Loucy (cell line): Measurements from ENCODE around the gene PRAC1.

ENCODE experiments used
- H2AFZ ChIP-seq: fragments of 200-600 bp; sonication (generic); 2 replicates; pipeline ENCODE4 v1.6.0; 2016; ENCODE audit warnings: antibody characterized with exemption, mild to moderate bottlenecking, low read length, moderate library complexity
- H3F3A ChIP-seq: fragments of 200-600 bp; 2 replicates; pipeline ENCODE4 v1.6.0; 2016; ENCODE audit warnings: antibody characterized with exemption, low read depth, mild to moderate bottlenecking
- H3K27me3 ChIP-seq: fragments of 200-600 bp; sonication (generic); 2 replicates; pipeline ENCODE4 v1.6.1; 2014; ENCODE audit warnings: low read length, mild to moderate bottlenecking; ENCODE audit not compliant: insufficient read depth, poor library complexity, severe bottlenecking
- H3K36me3 ChIP-seq: fragments of 200-600 bp; sonication (generic); 2 replicates; pipeline ENCODE4 v1.6.1; 2016; ENCODE audit warnings: low read length; ENCODE audit not compliant: insufficient read depth
- H3K4me1 ChIP-seq: fragments of 200-600 bp; sonication (generic); 2 replicates; pipeline ENCODE4 v1.5.1; 2014; ENCODE audit warnings: low read length, mild to moderate bottlenecking; ENCODE audit not compliant: insufficient read depth, poor library complexity, severe bottlenecking
- H3K4me2 ChIP-seq: fragments of 200-600 bp; sonication (generic); 2 replicates; pipeline ENCODE4 v1.6.0; 2014; ENCODE audit warnings: antibody characterized with exemption, low read length, low read depth, mild to moderate bottlenecking; ENCODE audit not compliant: poor library complexity, severe bottlenecking
- H3K4me3 ChIP-seq: fragments of 200-600 bp; sonication (generic); 2 replicates; pipeline ENCODE4 v1.5.1; 2014; ENCODE audit warnings: low read length, mild to moderate bottlenecking, mixed read lengths; ENCODE audit not compliant: poor library complexity, severe bottlenecking
- H3K79me2 ChIP-seq: fragments of 200-600 bp; sonication (generic); 2 replicates; pipeline ENCODE4 v1.6.1; 2014; ENCODE audit warnings: low read length; ENCODE audit not compliant: insufficient read depth
- H3K9ac ChIP-seq: fragments of 200-600 bp; sonication (generic); 2 replicates; pipeline ENCODE4 v1.6.0; 2014; ENCODE audit warnings: mild to moderate bottlenecking, low read depth, low read length, moderate library complexity; ENCODE audit not compliant: poor library complexity, severe bottlenecking
- H3K9me2 ChIP-seq: fragments of 200-600 bp; sonication (generic); replicated peaks from 2 replicates; pipeline ENCODE4 v1.6.1; 2016; ENCODE audit warnings: low read depth, low read length, mixed read lengths
- H3K9me3 ChIP-seq: fragments of 200-600 bp; sonication (generic); 2 replicates; pipeline ENCODE4 v1.6.1; 2014; ENCODE audit warnings: mild to moderate bottlenecking, antibody characterized with exemption, low read length, low read depth; ENCODE audit not compliant: insufficient read depth
- H4K20me1 ChIP-seq: fragments of 200-600 bp; sonication (generic); 2 replicates; pipeline ENCODE4 v1.6.0; 2014; ENCODE audit warnings: antibody characterized with exemption, low read length, mild to moderate bottlenecking; ENCODE audit not compliant: insufficient read depth, poor library complexity, severe bottlenecking
- CTCF ChIP-seq: fragments of 200-600 bp; sonication (generic); conservative IDR thresholded peaks from 2 replicates; pipeline ENCODE4 v1.5.1; 2014; ENCODE audit warnings: mild to moderate bottlenecking, antibody characterized with exemption, low read length
- EZH2phosphoT487 ChIP-seq: fragments of 200-600 bp; IDR thresholded peaks from 2 replicates; pipeline ENCODE4 v1.6.1; 2018; ENCODE audit warnings: antibody characterized with exemption, mild to moderate bottlenecking, moderate library complexity, borderline replicate concordance

Gene PRAC1

DNA sequence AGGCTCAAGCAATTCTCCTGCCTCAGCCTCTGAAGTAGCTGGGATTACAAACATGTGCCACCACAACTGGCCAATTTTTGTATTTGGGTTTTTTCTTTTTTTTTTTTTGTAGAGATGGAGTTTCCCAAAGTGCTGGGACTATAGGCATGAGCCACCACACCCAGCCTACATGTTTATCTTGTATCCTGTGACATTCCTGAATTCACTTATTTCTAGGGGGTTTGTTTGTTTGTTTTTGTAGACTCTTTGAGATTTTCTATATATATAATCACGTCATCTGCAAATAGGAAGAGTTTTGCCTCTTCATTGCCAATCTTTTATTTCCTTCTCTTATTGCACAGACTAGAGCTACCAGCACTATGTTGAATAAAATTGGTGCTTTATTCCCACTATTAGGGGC lies 29.1 kb downstream of the PRAC1 start:
- Histone ChIP-seq H3F3A (no peaks in the 10 kb centered on the region), H3K4me3 (no peak overlapping the region), H4K20me1 (no peaks in the 10 kb centered on the region), H3K9me3 (no peaks in the 10 kb centered on the region), H3K4me1 (no peaks in the 10 kb centered on the region), H2AFZ (no peak overlapping the region), H3K79me2 (no peaks in the 10 kb centered on the region), H3K4me2 (no peak overlapping the region), H3K36me3 (peaks cover 11% of the 10 kb centered on the region; the same call in 1 of the 2 replicates), H3K27me3 (no peaks in the 10 kb centered on the region), H3K9ac (no peak overlapping the region), H3K9me2 (no peaks in the 10 kb centered on the region)
- TF ChIP-seq CTCF (no peak), EZH2phosphoT487 (no peak)

DNA sequence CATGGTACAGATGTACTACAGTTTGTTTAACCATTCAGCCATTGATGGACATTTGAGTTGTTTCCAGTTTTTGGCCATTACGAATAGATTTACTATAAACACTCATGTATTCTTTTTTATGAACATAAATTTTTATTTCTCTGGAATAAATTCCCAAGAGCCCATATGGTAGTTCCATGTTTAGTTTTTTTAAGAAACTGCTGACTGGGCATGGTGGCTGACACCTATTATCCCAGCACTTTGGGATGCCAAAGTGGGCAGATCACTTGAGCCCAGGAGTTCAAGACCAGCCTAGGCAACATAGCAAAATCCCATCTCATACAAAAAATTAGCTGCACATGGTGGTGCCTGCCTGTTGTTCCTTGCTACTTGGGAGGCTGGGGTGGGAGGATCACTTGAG lies 30.3 kb downstream of the PRAC1 start:
- Histone ChIP-seq H2AFZ (no peak overlapping the region), H3K9ac (no peak overlapping the region), H3K9me3 (no peaks in the 10 kb centered on the region), H3K9me2 (no peaks in the 10 kb centered on the region), H4K20me1 (no peaks in the 10 kb centered on the region), H3K36me3 (peaks cover 21% of the 10 kb centered on the region; the same call in 1 of the 2 replicates), H3K4me1 (no peaks in the 10 kb centered on the region), H3K4me2 (no peak overlapping the region), H3K27me3 (no peaks in the 10 kb centered on the region), H3K4me3 (no peak overlapping the region), H3K79me2 (no peaks in the 10 kb centered on the region), H3F3A (no peaks in the 10 kb centered on the region)
- no peak for TF ChIP-seq CTCF
- TF ChIP-seq EZH2phosphoT487: no peak

DNA sequence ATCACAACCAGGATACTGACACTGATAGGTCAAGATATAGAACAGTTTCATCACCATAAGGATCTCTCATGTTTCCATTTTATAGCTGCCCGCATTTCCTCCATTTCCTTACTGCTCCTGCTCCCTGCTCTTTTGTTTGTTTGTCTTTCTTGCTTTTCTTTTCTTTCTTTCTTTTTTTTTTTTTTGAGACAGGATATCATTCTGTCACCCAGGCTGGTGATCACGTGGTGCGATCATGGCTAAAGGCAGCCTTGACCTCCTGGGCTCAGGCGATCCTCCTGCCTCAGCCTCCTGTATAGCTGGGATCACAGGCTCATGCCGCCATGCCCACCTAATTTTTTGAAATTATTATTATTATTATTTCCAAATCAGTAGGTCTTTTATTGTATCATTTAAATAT lies 31.7 kb downstream of the PRAC1 start:
- Histone ChIP-seq H3K9me3 (no peaks in the 10 kb centered on the region), H3K9me2 (no peaks in the 10 kb centered on the region), H3K27me3 (no peaks in the 10 kb centered on the region), H3K36me3 (peaks cover 24% of the 10 kb centered on the region; the same call in 1 of the 2 replicates), H3K79me2 (no peaks in the 10 kb centered on the region), H3F3A (no peaks in the 10 kb centered on the region), H3K4me3 (no peak overlapping the region), H4K20me1 (no peaks in the 10 kb centered on the region), H3K9ac (no peak overlapping the region), H3K4me1 (no peaks in the 10 kb centered on the region), H3K4me2 (no peak overlapping the region), H2AFZ (no peak overlapping the region)
- TF ChIP-seq EZH2phosphoT487: no peak
- TF ChIP-seq CTCF: no peak
